ENCODE data around the gene IKBKE.

- TF ChIP-seq POLR2AphosphoS5 (IDR thresholded peaks at IDR 0.05) = no peak
- no peak for TF ChIP-seq POLR2A (IDR thresholded peaks at IDR 0.05)
Observed at GRCh38 chr1:206492589-206492988, 22.3 kb downstream of the IKBKE start.

All from transverse colon (tissue), 3 donors.